ENCODE results near the gene FBXO45. TPM values are rescaled to one million over a fixed set of nuclear protein-coding genes. Genes with fewer than 3 reads are reported as not detected.

The FBXO45 gene
- total and polyA plus RNA-seq, 2 of the 4 experiments (the other 2 are of a cell fraction) = 3.8 to 5.0 TPM

GRCh38 chr3:196624907-196625306 lies 56.4 kb downstream of the FBXO45 start:
- H3K9me1 ChIP-seq (ENCODE audit: insufficient read depth, low read length) = no peaks in the 10 kb centered on the region
- dilution Hi-C loops (cut with HindIII; ENCODE audit: low sequenced_read_pairs, unreplicated experiment) (no loop called here), intact Hi-C loops (cut with micrococcal nuclease) (no loop called here), in situ Hi-C loops (cut with MboI; ENCODE audit: low sequenced_read_pairs) (loop anchor here (25.0 kb wide), 1 partner anchor 337 kb away; the partner anchor contains the start of gene PIGZ)
- CTCF ChIA-PET = no interaction called here
- H4K8ac ChIP-seq (ENCODE audit: low read depth in 2 of 2, low read length in 2 of 2) = no peak overlapping the region
- H2BK5ac ChIP-seq (ENCODE audit: low read depth, low read length, poor library complexity, severe bottlenecking) = no peak overlapping the region
- no peak overlapping the region for H3K56ac ChIP-seq (ENCODE audit: extremely low read depth, insufficient read depth, low read length)
- no peak overlapping the region for H4K5ac ChIP-seq (ENCODE audit: low read depth, low read length)
- H3K79me1 ChIP-seq (ENCODE audit: low read depth in 1 of 2, low read length in 2 of 2) = no peaks in the 10 kb centered on the region
- no peaks in the 10 kb centered on the region for H3K4me1 ChIP-seq (ENCODE audit: control insufficient read depth, insufficient read depth, low read length)
- no peak overlapping the region for H3K27ac ChIP-seq (ENCODE audit: insufficient read depth, low read length)
- H3K4me2 ChIP-seq (ENCODE audit: low read depth, low read length) = no peak overlapping the region
- H3K14ac ChIP-seq (replicated peaks; ENCODE audit: low read depth, low read length) = no peak overlapping the region
- H3K27me3 ChIP-seq (ENCODE audit: control insufficient read depth, insufficient read depth, low read length) = peaks cover 3% of the 10 kb centered on the region
- H4K20me1 ChIP-seq (ENCODE audit: insufficient read depth, low read length) = no peaks in the 10 kb centered on the region
- TF ChIP-seq POLR2A (IDR thresholded peaks at IDR 0.05; ENCODE audit: low read depth, low read length) (no peak), SMC3 (IDR thresholded peaks at IDR 0.05; ENCODE audit: low read depth, low read length) (no peak), MAZ (IDR thresholded peaks at IDR 0.05; ENCODE audit: borderline replicate concordance, low read depth, low read length) (no peak), USF2 (IDR thresholded peaks at IDR 0.05; ENCODE audit: low read depth, low read length) (no peak), BHLHE40 (IDR thresholded peaks at IDR 0.05; ENCODE audit: low read depth, low read length) (no peak), FOS (IDR thresholded peaks at IDR 0.05; ENCODE audit: low read depth, low read length) (no peak), ELK1 (IDR thresholded peaks at IDR 0.05; ENCODE audit: borderline replicate concordance, low read depth, low read length) (no peak), NFE2L2 (IDR thresholded peaks at IDR 0.05; ENCODE audit: low read depth, low read length) (no peak), MXI1 (IDR thresholded peaks at IDR 0.05; ENCODE audit: borderline replicate concordance, low read depth, low read length) (no peak), MAFK (IDR thresholded peaks at IDR 0.05; ENCODE audit: low read depth, low read length) (no peak), RAD21 (IDR thresholded peaks at IDR 0.05; ENCODE audit: low read length) (no peak), RCOR1 (IDR thresholded peaks at IDR 0.05; ENCODE audit: insufficient replicate concordance, low read length) (no peak), CEBPB (IDR thresholded peaks at IDR 0.05; ENCODE audit: low read depth, low read length) (no peak), RFX5 (IDR thresholded peaks at IDR 0.05; ENCODE audit: low read depth, low read length) (no peak), CHD1 (IDR thresholded peaks at IDR 0.05; ENCODE audit: low read depth, low read length) (no peak)
- 100% methylated on average over 4 of the region's 16 CpGs; no CpG with 5 or more reads in 1 of the 2 experiments for WGBS, 2 experiments (ENCODE audit: extremely low coverage in 2 of 2, insufficient read length in 1 of 2)
- no peak overlapping the region for H3K4me3 ChIP-seq (ENCODE audit: insufficient read depth, low read depth, low read length)
- no peak overlapping the region for H2BK20ac ChIP-seq (ENCODE audit: low read depth, low read length)
- no peak overlapping the region for H3K4ac ChIP-seq (ENCODE audit: low read depth, low read length)
- H3K9ac ChIP-seq (ENCODE audit: low read depth, low read length) = no peak overlapping the region
- ATAC-seq (ENCODE audit: low read depth) (no peak), DNase-seq (no peak)
- H2BK15ac ChIP-seq (ENCODE audit: low read depth, low read length) = no peak overlapping the region
- BruUV-seq (replicated peaks) = no TSS peak
- H2AK5ac ChIP-seq (ENCODE audit: low read depth, low read length) = no peak overlapping the region
- POLR2A ChIA-PET (ENCODE audit: unreplicated experiment) = no interaction called here
- no peak overlapping the region for H3K18ac ChIP-seq (ENCODE audit: low read depth, low read length)
- no peak overlapping the region for H2AFZ ChIP-seq (replicated peaks; ENCODE audit: low read length, poor library complexity)
- no peak overlapping the region for H3K23ac ChIP-seq (ENCODE audit: low read depth, low read length)
- no peaks in the 10 kb centered on the region for H3K36me3 ChIP-seq (ENCODE audit: control insufficient read depth, insufficient read depth, low read length)
- no peak overlapping the region for H2AK9ac ChIP-seq (replicated peaks; ENCODE audit: low read depth, low read length, poor library complexity)
- no peak overlapping the region for H4K91ac ChIP-seq (ENCODE audit: insufficient read depth, low read depth, low read length)
- H2BK120ac ChIP-seq (ENCODE audit: low read depth, low read length) = no peak overlapping the region
- H3K9me3 ChIP-seq (ENCODE audit: control insufficient read depth, insufficient read depth, low read length) = no peaks in the 10 kb centered on the region
